ENCODE results near the gene CYS1.
A peak's percentile ranks its signal among the peaks of the same experiment; 100 is the strongest.
"Not testable (repeated sequence)": the region's sequence is repeated elsewhere in the genome, so short reads cannot be mapped to it uniquely, and the experiment has no call there.

The CYS1 gene

GRCh38 chr2:10091889-10092244 lies 11.7 kb upstream of the CYS1 start:
- not testable (repeated sequence) for DNase-seq (ENCODE audit: low spot score)

GRCh38 chr2:10091182-10091888 lies 11.1 kb upstream of the CYS1 start:
- DNase-seq (ENCODE audit: low spot score), result no peak

- DNase-seq (ENCODE audit: low spot score), result no peak
Measured at GRCh38 chr2:10089565-10090190, 9.5 kb upstream of the CYS1 start.

- DNase-seq (ENCODE audit: low spot score), result no peak
Measured at GRCh38 chr2:10087360-10087759, 7.1 kb upstream of the CYS1 start.

GRCh38 chr2:10086950-10087349 lies 6.7 kb upstream of the CYS1 start:
- no peak for DNase-seq (ENCODE audit: low spot score)

GRCh38 chr2:10085668-10086059 lies 5.5 kb upstream of the CYS1 start:
- DNase-seq (ENCODE audit: low spot score), result no peak

- no peak for DNase-seq (ENCODE audit: low spot score)
Measured at GRCh38 chr2:10085043-10085667, 4.9 kb upstream of the CYS1 start.

- DNase-seq (ENCODE audit: low spot score), result no peak
Measured at GRCh38 chr2:10084223-10084865, 4.1 kb upstream of the CYS1 start.

GRCh38 chr2:10083692-10084211 lies 3.5 kb upstream of the CYS1 start:
- no peak for DNase-seq (ENCODE audit: low spot score)

GRCh38 chr2:10083046-10083445 lies 2.8 kb upstream of the CYS1 start:
- DNase-seq (ENCODE audit: low spot score), result no peak

GRCh38 chr2:10080536-10081304 lies 509 bp upstream of the CYS1 start:
- DNase-seq (ENCODE audit: low spot score), result no peak

GRCh38 chr2:10079266-10079869 lies 843 bp downstream of the CYS1 start:
- DNase-seq (ENCODE audit: low spot score), result no peak

- DNase-seq (ENCODE audit: low spot score), result no peak
Measured at GRCh38 chr2:10078704-10079265, 1.4 kb downstream of the CYS1 start.

- DNase-seq (ENCODE audit: low spot score), result no peak
Measured at GRCh38 chr2:10078001-10078400, 2.2 kb downstream of the CYS1 start.

- DNase-seq (ENCODE audit: low spot score), result no peak
Measured at GRCh38 chr2:10076988-10077527, 3.2 kb downstream of the CYS1 start.

- no peak for DNase-seq (ENCODE audit: low spot score)
Measured at GRCh38 chr2:10076511-10076910, 3.7 kb downstream of the CYS1 start.

- DNase-seq (ENCODE audit: low spot score), result no peak
Measured at GRCh38 chr2:10075571-10076209, 4.5 kb downstream of the CYS1 start.

- DNase-seq (ENCODE audit: low spot score), result no peak
Measured at GRCh38 chr2:10075101-10075500, 5.1 kb downstream of the CYS1 start.

GRCh38 chr2:10073706-10074105 lies 6.5 kb downstream of the CYS1 start:
- no peak for DNase-seq (ENCODE audit: low spot score)

- peak; percentile 83 for DNase-seq (ENCODE audit: low spot score)
Measured at GRCh38 chr2:10072656-10073480, 7.3 kb downstream of the CYS1 start.
